HG02623 (cell line): ENCODE results near the gene TMEM14B.
A peak's percentile ranks its signal among the peaks of the same experiment; 100 is the strongest.
"Not testable (repeated sequence)": the region's sequence is repeated elsewhere in the genome, so short reads cannot be mapped to it uniquely, and the experiment has no call there.

Experiments
- ATAC-seq: cut with Tn5 transposase; IDR thresholded peaks from one replicate; pipeline ENCODE4 v1.9.1; 2021; ENCODE audit warnings: moderate library complexity; ENCODE audit not compliant: unreplicated experiment

TMEM14B gene

GRCh38 chr6:10747251-10747972, at the start of gene TMEM14B:
TSS of gene TMEM14B (plus strand) at chr6:10747805. CDS start at chr6:10749246, 1,441 bp downstream.
- ATAC-seq, result peak; percentile 95

GRCh38 chr6:10713962-10714361, 33.6 kb upstream of the TMEM14B start:
- ATAC-seq, result no peak

GRCh38 chr6:10719296-10719963, 28.2 kb upstream of the TMEM14B start:
- no peak for ATAC-seq

GRCh38 chr6:10719964-10720264, 27.7 kb upstream of the TMEM14B start:
- no peak for ATAC-seq

- ATAC-seq, result no peak
Observed at GRCh38 chr6:10720265-10720959, 27.2 kb upstream of the TMEM14B start.

- not testable (repeated sequence) for ATAC-seq
Observed at GRCh38 chr6:10720960-10721849, 26.4 kb upstream of the TMEM14B start.

GRCh38 chr6:10721850-10722569, 25.6 kb upstream of the TMEM14B start:
- no peak for ATAC-seq

- no peak for ATAC-seq
Observed at GRCh38 chr6:10722570-10722819, 25.1 kb upstream of the TMEM14B start.

GRCh38 chr6:10722820-10723566, 24.6 kb upstream of the TMEM14B start, which contains the start of gene TMEM14C:
TSS of gene TMEM14C (plus strand) at chr6:10723070. CDS start at chr6:10724614, 1,544 bp downstream.
- ATAC-seq, result peak; percentile 98

- no peak for ATAC-seq
Observed at GRCh38 chr6:10723567-10723881, 24.1 kb upstream of the TMEM14B start.

- ATAC-seq, result no peak
Observed at GRCh38 chr6:10725044-10725443, 22.6 kb upstream of the TMEM14B start.

GRCh38 chr6:10725716-10726115, 21.9 kb upstream of the TMEM14B start:
- no peak for ATAC-seq

- ATAC-seq, result no peak
Observed at GRCh38 chr6:10730254-10730653, 17.4 kb upstream of the TMEM14B start.

- no peak for ATAC-seq
Observed at GRCh38 chr6:10733151-10733715, 14.4 kb upstream of the TMEM14B start.

GRCh38 chr6:10733863-10734262, 13.7 kb upstream of the TMEM14B start:
- no peak for ATAC-seq

GRCh38 chr6:10736731-10737130, 10.9 kb upstream of the TMEM14B start:
- ATAC-seq, result no peak

- no peak for ATAC-seq
Observed at GRCh38 chr6:10740061-10740460, 7.5 kb upstream of the TMEM14B start.

GRCh38 chr6:10741643-10742042, 6.0 kb upstream of the TMEM14B start:
- ATAC-seq, result not testable (repeated sequence)

- no peak for ATAC-seq
Observed at GRCh38 chr6:10742251-10742650, 5.4 kb upstream of the TMEM14B start.

GRCh38 chr6:10743515-10743914, 4.1 kb upstream of the TMEM14B start:
- ATAC-seq, result no peak
